Left colon (tissue), 2 donors: ENCODE measurements around the gene CPS1. TPM values are rescaled to one million over a fixed set of nuclear protein-coding genes. Genes with fewer than 3 reads are reported as not detected.

Source experiments
- total RNA-seq, 2 donors: library from RNA; stranded (reverse); fragmentation: NEBNext Ultra II Directional; extraction: Animal tissue kit (Norgen Biotek cat#: 25700); gene quantifications; one replicate each; pipeline ENCODE4 v1.2.1, GENCODE V29; 2021
- donor health status: DM: no; HTN: no; CAD: no.
- donor health status: DM: yes; HTN: yes; CAD: no.

CPS1 gene
- total RNA-seq, 2 donors from 2014 or later: 0.18 to 0.70 TPM

Other genes starting within 250 kb of the CPS1 start
- gene MYL1, start 241.4 kb upstream of the CPS1 start, total RNA-seq: not detected
- 10 to 100 TPM; 20.0 to 25.2 TPM for gene LANCL1, start 79.8 kb upstream of the CPS1 start, total RNA-seq